Thyroid gland (tissue), 4 donors: ENCODE data around the gene ELAVL1.

Experiments
- POLR2A ChIP-seq, 2 donors: fragments of 450-650 bp; IDR thresholded peaks; one replicate each; pipeline ENCODE4 v1.6.1; 2017; ENCODE audit warnings: antibody characterized with exemption in 2 of 2, mild to moderate bottlenecking in 2 of 2, moderate library complexity in 1 of 2
- TF ChIP-seq, protein P1 (sequence below), 6 experiments: fragments of 200-600 bp in 3 of 6; fragments of 450-650 bp in 3 of 6; sonication (generic) in 3 of 6; IDR thresholded peaks; one replicate each; pipeline ENCODE4 v1.5.1; 2016 to 2019; ENCODE audit warnings: antibody characterized with exemption in 6 of 6, mild to moderate bottlenecking in 2 of 6, inconsistent platforms in 1 of 6, moderate library complexity in 1 of 6

- TF ChIP-seq, protein P1, sequence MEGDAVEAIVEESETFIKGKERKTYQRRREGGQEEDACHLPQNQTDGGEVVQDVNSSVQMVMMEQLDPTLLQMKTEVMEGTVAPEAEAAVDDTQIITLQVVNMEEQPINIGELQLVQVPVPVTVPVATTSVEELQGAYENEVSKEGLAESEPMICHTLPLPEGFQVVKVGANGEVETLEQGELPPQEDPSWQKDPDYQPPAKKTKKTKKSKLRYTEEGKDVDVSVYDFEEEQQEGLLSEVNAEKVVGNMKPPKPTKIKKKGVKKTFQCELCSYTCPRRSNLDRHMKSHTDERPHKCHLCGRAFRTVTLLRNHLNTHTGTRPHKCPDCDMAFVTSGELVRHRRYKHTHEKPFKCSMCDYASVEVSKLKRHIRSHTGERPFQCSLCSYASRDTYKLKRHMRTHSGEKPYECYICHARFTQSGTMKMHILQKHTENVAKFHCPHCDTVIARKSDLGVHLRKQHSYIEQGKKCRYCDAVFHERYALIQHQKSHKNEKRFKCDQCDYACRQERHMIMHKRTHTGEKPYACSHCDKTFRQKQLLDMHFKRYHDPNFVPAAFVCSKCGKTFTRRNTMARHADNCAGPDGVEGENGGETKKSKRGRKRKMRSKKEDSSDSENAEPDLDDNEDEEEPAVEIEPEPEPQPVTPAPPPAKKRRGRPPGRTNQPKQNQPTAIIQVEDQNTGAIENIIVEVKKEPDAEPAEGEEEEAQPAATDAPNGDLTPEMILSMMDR (IDR thresholded peaks at IDR 0.05): no peak
- TF ChIP-seq POLR2A (IDR thresholded peaks at IDR 0.05): no peak
These were observed 41.9 kb downstream of the ELAVL1 start for GRCh38 chr19:7963566-7963965.
